Memory B cell (primary cell): ENCODE measurements around the gene ZBTB42.
"Not testable (repeated sequence)": the region's sequence is repeated elsewhere in the genome, so short reads cannot be mapped to it uniquely, and the experiment has no call there.

Experiments used
- ATAC-seq: fragments of 150-1000 bp; cut with Tn5 transposase; 2 replicates; pipeline ENCODE4 v1.10.0; 2021; ENCODE audit warnings: low read depth, mild to moderate bottlenecking, moderate library complexity
- DNase-seq, 2 donors: peaks; one replicate each; pipeline ENCODE4 v3.0.0; 2022; ENCODE audit warnings: low spot score in 2 of 2
- H3K27ac Mint-ChIP-seq: one replicate; pipeline ENCODE4 v1.8.0; 2022; ENCODE audit warnings: mild to moderate bottlenecking, moderate library complexity, mixed read lengths
- H3K27me3 Mint-ChIP-seq: one replicate; pipeline ENCODE4 v1.8.0; 2022; ENCODE audit warnings: mixed read lengths
- H3K36me3 Mint-ChIP-seq: one replicate; pipeline ENCODE4 v1.8.0; 2022; ENCODE audit warnings: mild to moderate bottlenecking, mixed read lengths
- H3K4me1 Mint-ChIP-seq: one replicate; pipeline ENCODE4 v1.8.0; 2022; ENCODE audit warnings: mixed read lengths
- H3K4me3 Mint-ChIP-seq: one replicate; pipeline ENCODE4 v1.8.0; 2022; ENCODE audit warnings: mild to moderate bottlenecking, moderate library complexity, mixed read lengths
- H3K9me3 Mint-ChIP-seq: one replicate; pipeline ENCODE4 v1.8.0; 2022; ENCODE audit warnings: mixed read lengths

Gene ZBTB42

GRCh38 chr14:104801520-104802393 is 856 bp downstream of the ZBTB42 start:
- H3K4me3 Mint-ChIP-seq = peak overlapping the region; percentile 93
- H3K9me3 Mint-ChIP-seq = no peaks in the 10 kb centered on the region
- H3K27me3 Mint-ChIP-seq = no peaks in the 10 kb centered on the region
- DNase-seq = no peak
- peak overlapping the region; percentile 63 for H3K27ac Mint-ChIP-seq
- peaks cover 38% of the 10 kb centered on the region for H3K4me1 Mint-ChIP-seq
- H3K36me3 Mint-ChIP-seq = no peaks in the 10 kb centered on the region
- ATAC-seq = no peak

- Mint-ChIP-seq H3K27ac (no peak overlapping the region), H3K27me3 (no peaks in the 10 kb centered on the region), H3K4me1 (peaks cover 38% of the 10 kb centered on the region), H3K4me3 (peak overlapping the region; percentile 72), H3K36me3 (no peaks in the 10 kb centered on the region), H3K9me3 (no peaks in the 10 kb centered on the region)
- DNase-seq (no peak), ATAC-seq (no peak)
Observed at GRCh38 chr14:104802394-104803184, 1.7 kb downstream of the ZBTB42 start.

GRCh38 chr14:104803280-104803911 is 2.5 kb downstream of the ZBTB42 start:
- Mint-ChIP-seq H3K36me3 (no peaks in the 10 kb centered on the region), H3K27me3 (no peaks in the 10 kb centered on the region), H3K4me1 (peaks cover 33% of the 10 kb centered on the region), H3K4me3 (no peak overlapping the region), H3K9me3 (no peaks in the 10 kb centered on the region), H3K27ac (no peak overlapping the region)
- DNase-seq (no peak), ATAC-seq (no peak)

- Mint-ChIP-seq H3K36me3 (no peaks in the 10 kb centered on the region), H3K4me3 (no peak overlapping the region), H3K27me3 (no peaks in the 10 kb centered on the region), H3K27ac (no peak overlapping the region), H3K4me1 (peaks cover 28% of the 10 kb centered on the region), H3K9me3 (no peaks in the 10 kb centered on the region)
- no peak for ATAC-seq
- DNase-seq = no peak
Observed at GRCh38 chr14:104803912-104804410, 3.1 kb downstream of the ZBTB42 start.

GRCh38 chr14:104804481-104805325 is 3.8 kb downstream of the ZBTB42 start:
- ATAC-seq = no peak
- Mint-ChIP-seq H3K4me3 (no peak overlapping the region), H3K36me3 (no peaks in the 10 kb centered on the region), H3K4me1 (peaks cover 21% of the 10 kb centered on the region), H3K27me3 (no peaks in the 10 kb centered on the region), H3K27ac (no peak overlapping the region), H3K9me3 (no peaks in the 10 kb centered on the region)
- no peak for DNase-seq

GRCh38 chr14:104805326-104805678 is 4.4 kb downstream of the ZBTB42 start:
- Mint-ChIP-seq H3K27me3 (no peaks in the 10 kb centered on the region), H3K36me3 (no peaks in the 10 kb centered on the region), H3K27ac (no peak overlapping the region), H3K4me1 (peaks cover 20% of the 10 kb centered on the region), H3K4me3 (no peak overlapping the region), H3K9me3 (no peaks in the 10 kb centered on the region)
- no peak for DNase-seq
- no peak for ATAC-seq

GRCh38 chr14:104805941-104806624 is 5.2 kb downstream of the ZBTB42 start:
- H3K27ac Mint-ChIP-seq = no peak overlapping the region
- H3K9me3 Mint-ChIP-seq = no peaks in the 10 kb centered on the region
- no peaks in the 10 kb centered on the region for H3K36me3 Mint-ChIP-seq
- no peaks in the 10 kb centered on the region for H3K27me3 Mint-ChIP-seq
- no peak for DNase-seq
- ATAC-seq = no peak
- H3K4me3 Mint-ChIP-seq = no peak overlapping the region
- H3K4me1 Mint-ChIP-seq = peaks cover 20% of the 10 kb centered on the region

- Mint-ChIP-seq H3K4me1 (peaks cover 16% of the 10 kb centered on the region), H3K27ac (no peak overlapping the region), H3K36me3 (no peaks in the 10 kb centered on the region), H3K4me3 (no peak overlapping the region), H3K9me3 (no peaks in the 10 kb centered on the region), H3K27me3 (no peaks in the 10 kb centered on the region)
- ATAC-seq = no peak
- DNase-seq = no peak
Observed at GRCh38 chr14:104806625-104807465, 5.9 kb downstream of the ZBTB42 start.

- Mint-ChIP-seq H3K4me1 (peaks cover 12% of the 10 kb centered on the region), H3K4me3 (no peak overlapping the region), H3K36me3 (no peaks in the 10 kb centered on the region), H3K27me3 (no peaks in the 10 kb centered on the region), H3K27ac (no peak overlapping the region), H3K9me3 (no peaks in the 10 kb centered on the region)
- DNase-seq (no peak), ATAC-seq (no peak)
Observed at GRCh38 chr14:104808456-104808855, 7.6 kb downstream of the ZBTB42 start.

GRCh38 chr14:104810316-104810715 is 9.4 kb downstream of the ZBTB42 start:
- Mint-ChIP-seq H3K4me3 (no peak overlapping the region), H3K9me3 (no peaks in the 10 kb centered on the region), H3K36me3 (no peaks in the 10 kb centered on the region), H3K27ac (no peak overlapping the region), H3K27me3 (no peaks in the 10 kb centered on the region), H3K4me1 (peaks cover 17% of the 10 kb centered on the region)
- no peak for ATAC-seq
- DNase-seq = no peak

GRCh38 chr14:104813286-104813685 is 12.4 kb downstream of the ZBTB42 start:
- Mint-ChIP-seq H3K9me3 (no peaks in the 10 kb centered on the region), H3K27me3 (no peaks in the 10 kb centered on the region), H3K4me1 (peaks cover 19% of the 10 kb centered on the region), H3K27ac (peak overlapping the region; percentile 16), H3K4me3 (no peak overlapping the region), H3K36me3 (no peaks in the 10 kb centered on the region)
- no peak for ATAC-seq
- no peak for DNase-seq

GRCh38 chr14:104814701-104815100 is 13.8 kb downstream of the ZBTB42 start:
- ATAC-seq, H3K36me3 Mint-ChIP-seq, H3K27me3 Mint-ChIP-seq, H3K9me3 Mint-ChIP-seq, DNase-seq: not testable (repeated sequence)
- Mint-ChIP-seq H3K27ac (peak overlapping the region; percentile 95), H3K4me1 (peaks cover 19% of the 10 kb centered on the region), H3K4me3 (peak overlapping the region; percentile 94)
